ENCODE results near the gene COL11A2. TPM values are rescaled to one million over a fixed set of nuclear protein-coding genes. Genes with fewer than 3 reads are reported as not detected.

COL11A2 gene
- total and polyA plus RNA-seq, 8 donors = 0.15 to 3.1 (median 0.54) TPM

DNA sequence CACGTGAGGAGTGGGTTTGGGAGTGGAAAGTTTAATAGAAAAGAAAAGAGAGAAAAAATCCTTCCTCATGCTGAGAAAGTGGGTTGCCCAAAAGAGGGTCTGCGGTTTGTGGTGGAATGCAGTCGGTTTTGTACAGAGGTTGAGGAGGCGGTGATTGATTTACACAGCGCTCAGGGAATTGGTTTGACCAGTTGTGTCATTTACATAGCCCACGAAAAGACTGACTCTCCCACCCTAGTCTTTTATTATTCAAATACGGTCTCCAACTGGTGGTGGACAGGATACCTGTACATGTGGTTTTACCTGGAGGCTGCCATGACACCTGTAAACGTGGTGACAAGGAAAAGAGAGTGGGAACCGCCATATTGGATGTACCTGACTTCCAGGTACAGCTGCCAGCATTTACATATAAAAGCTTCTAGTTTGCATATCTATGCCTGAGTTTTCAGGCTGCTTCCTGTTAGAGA is 74.4 kb downstream of the COL11A2 start:
- 12 to 24% methylated on average over 9 of the region's 9 CpGs for WGBS, 2 donors
- H3K27ac ChIP-seq = no peak overlapping the region
- H3K27me3 ChIP-seq = peaks cover 0 to 7% (median 0%) of the 10 kb centered on the region in 4 donors
- TF ChIP-seq, protein P1, sequence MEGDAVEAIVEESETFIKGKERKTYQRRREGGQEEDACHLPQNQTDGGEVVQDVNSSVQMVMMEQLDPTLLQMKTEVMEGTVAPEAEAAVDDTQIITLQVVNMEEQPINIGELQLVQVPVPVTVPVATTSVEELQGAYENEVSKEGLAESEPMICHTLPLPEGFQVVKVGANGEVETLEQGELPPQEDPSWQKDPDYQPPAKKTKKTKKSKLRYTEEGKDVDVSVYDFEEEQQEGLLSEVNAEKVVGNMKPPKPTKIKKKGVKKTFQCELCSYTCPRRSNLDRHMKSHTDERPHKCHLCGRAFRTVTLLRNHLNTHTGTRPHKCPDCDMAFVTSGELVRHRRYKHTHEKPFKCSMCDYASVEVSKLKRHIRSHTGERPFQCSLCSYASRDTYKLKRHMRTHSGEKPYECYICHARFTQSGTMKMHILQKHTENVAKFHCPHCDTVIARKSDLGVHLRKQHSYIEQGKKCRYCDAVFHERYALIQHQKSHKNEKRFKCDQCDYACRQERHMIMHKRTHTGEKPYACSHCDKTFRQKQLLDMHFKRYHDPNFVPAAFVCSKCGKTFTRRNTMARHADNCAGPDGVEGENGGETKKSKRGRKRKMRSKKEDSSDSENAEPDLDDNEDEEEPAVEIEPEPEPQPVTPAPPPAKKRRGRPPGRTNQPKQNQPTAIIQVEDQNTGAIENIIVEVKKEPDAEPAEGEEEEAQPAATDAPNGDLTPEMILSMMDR (IDR thresholded peaks at IDR 0.05) = no peak
- intact Hi-C loops (cut with DNase I) = no loop called here
- H3K4me1 ChIP-seq = no peaks in the 10 kb centered on the region
- no peaks in the 10 kb centered on the region for H3K9me3 ChIP-seq
- FAIRE-seq (no peak), ATAC-seq (no peak), DNase-seq (no peak)
- H3K4me3 ChIP-seq = no peak overlapping the region
- H3K36me3 ChIP-seq = no peaks in the 10 kb centered on the region

DNA sequence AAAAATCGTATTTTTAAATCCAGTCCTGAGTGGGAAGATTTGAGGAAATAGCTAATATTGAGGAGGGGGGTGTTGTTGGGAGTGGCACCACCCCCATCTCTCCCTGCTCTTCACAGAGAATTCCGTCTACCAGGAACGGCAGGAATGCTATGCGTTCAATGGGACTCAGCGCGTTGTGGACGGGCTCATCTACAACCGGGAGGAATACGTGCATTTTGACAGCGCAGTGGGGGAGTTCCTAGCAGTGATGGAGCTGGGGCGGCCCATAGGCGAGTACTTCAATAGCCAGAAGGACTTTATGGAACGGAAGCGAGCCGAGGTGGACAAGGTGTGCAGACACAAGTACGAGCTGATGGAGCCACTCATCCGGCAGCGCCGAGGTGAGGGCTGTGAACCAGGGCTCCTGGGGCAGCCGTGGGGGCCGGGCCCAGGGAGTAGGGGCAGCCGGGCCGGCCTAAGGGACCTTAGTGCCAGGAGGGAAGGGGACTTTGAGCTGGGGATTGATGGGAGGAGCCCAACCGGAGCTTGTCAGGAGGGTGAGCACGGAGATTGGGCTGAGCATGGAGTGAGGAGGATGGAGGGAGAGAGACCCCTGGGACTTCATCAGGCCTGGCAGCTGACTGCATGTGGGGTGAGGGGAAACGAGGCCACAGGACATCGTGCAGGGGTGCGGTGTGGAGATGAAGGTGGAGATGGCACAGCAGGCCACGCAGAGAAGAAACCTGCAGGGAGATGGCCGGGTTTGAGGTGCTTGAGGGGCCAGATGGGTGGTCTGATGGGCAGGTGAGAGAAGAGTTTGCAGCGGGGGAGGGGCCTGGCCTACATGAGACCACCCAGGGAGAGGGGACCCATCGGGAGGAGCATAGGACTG is 75.2 kb downstream of the COL11A2 start:
- 5 to 6% methylated on average over 32 of the region's 32 CpGs for WGBS, 2 donors
- peak in 2 of 6 donors; percentile 53 to 57 for DNase-seq
- intact Hi-C loops (cut with DNase I) = no loop called here
- ATAC-seq = no peak
- H3K36me3 ChIP-seq = no peaks in the 10 kb centered on the region
- H3K27ac ChIP-seq = no peak overlapping the region
- no peak for FAIRE-seq
- TF ChIP-seq, protein P1 (IDR thresholded peaks at IDR 0.05) = no peak
- no peaks in the 10 kb centered on the region for H3K4me1 ChIP-seq
- H3K27me3 ChIP-seq = peaks cover 0 to 7% (median 0%) of the 10 kb centered on the region in 4 donors
- H3K9me3 ChIP-seq = no peaks in the 10 kb centered on the region
- no peak overlapping the region for H3K4me3 ChIP-seq

DNA sequence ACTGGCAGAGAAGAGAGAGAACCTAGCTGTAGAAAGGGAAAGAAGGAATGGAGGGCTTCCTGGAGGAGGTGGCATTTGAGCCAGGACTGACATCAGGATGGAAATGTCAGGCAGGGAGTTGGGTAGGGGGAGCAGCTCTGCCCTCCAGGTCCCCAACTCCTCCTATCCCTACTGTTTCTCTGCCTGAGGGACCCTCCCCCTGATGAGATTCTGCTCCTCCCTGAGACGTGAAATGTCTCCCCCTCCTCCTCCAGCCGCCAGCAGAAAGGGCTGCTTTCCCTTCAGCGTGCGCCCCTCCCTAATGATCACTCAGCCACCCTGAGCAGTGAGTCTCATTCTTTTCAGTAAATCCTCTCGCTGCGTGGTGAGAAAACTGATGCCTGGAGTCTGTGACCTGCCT is 75.8 kb downstream of the COL11A2 start:
- Histone ChIP-seq H3K4me3 (no peak overlapping the region), H3K36me3 (no peaks in the 10 kb centered on the region), H3K4me1 (no peaks in the 10 kb centered on the region), H3K27ac (no peak overlapping the region), H3K9me3 (no peaks in the 10 kb centered on the region), H3K27me3 (peaks cover 0 to 7% (median 0%) of the 10 kb centered on the region in 4 donors)
- FAIRE-seq (no peak), DNase-seq (no peak), ATAC-seq (no peak)
- 11 to 12% methylated on average over 6 of the region's 6 CpGs for WGBS, 2 donors
- intact Hi-C loops (cut with DNase I) = no loop called here
- TF ChIP-seq, protein P1 (IDR thresholded peaks at IDR 0.05) = no peak

DNA sequence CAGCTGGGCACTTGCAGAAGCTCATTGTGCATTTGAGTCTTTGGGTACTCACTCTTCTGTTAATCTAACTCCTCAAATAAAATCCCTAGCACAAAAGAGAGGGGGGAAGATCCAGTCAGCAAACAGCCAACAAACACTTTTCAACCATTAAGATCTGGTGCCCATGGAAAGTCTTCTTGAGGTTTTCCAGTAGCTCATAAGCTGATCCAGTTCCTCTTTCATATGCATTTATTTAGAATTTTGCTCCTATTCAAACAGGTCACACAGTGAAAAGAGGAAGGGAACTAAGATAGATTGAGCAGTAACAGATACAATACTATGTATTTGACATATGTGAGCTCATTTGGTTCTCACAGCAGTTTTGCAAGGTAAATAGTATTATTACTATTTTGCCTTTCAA is 77.9 kb downstream of the COL11A2 start:
- H3K27me3 ChIP-seq = peaks cover 0 to 7% (median 0%) of the 10 kb centered on the region in 4 donors

More for the DNA sequence above, 77.9 kb downstream of the COL11A2 start:
- TF ChIP-seq, protein P1 (IDR thresholded peaks at IDR 0.05) = no peak
- Histone ChIP-seq H3K9me3 (no peaks in the 10 kb centered on the region), H3K4me3 (no peak overlapping the region), H3K36me3 (no peaks in the 10 kb centered on the region), H3K27ac (no peak overlapping the region), H3K4me1 (no peaks in the 10 kb centered on the region)
- FAIRE-seq (no peak), ATAC-seq (peak in 1 of 4 donors; percentile 18), DNase-seq (no peak)
- intact Hi-C loops (cut with DNase I) = no loop called here
